ENCODE results near the gene MALRD1. TPM values are rescaled to one million over a fixed set of nuclear protein-coding genes. Genes with fewer than 3 reads are reported as not detected.

MALRD1 gene
- total and polyA plus RNA-seq, 4 donors: 0.17 to 17.9 (median 4.1) TPM

- DNase-seq (peak in 1 of 3 donors; percentile 6), ATAC-seq (ENCODE audit: insufficient read depth, low FRiP score) (no peak)
- Histone ChIP-seq H3K9ac (ENCODE audit: insufficient read depth in 1 of 2, low read length in 2 of 2) (no peak overlapping the region), H3K27ac (ENCODE audit: low read depth in 1 of 2, low read length in 1 of 2) (no peak overlapping the region), H3K36me3 (ENCODE audit: control insufficient read depth in 4 of 4, insufficient read depth in 4 of 4, low read length in 4 of 4) (no peaks in the 10 kb centered on the region), H3K4me1 (ENCODE audit: control insufficient read depth in 5 of 5, insufficient read depth in 5 of 5, low read length in 5 of 5) (peaks cover 0 to 5% (median 0%) of the 10 kb centered on the region in 5 donors), H3K27me3 (ENCODE audit: control insufficient read depth in 3 of 3, insufficient read depth in 3 of 3, low read length in 2 of 3) (no peaks in the 10 kb centered on the region), H3K9me3 (ENCODE audit: control insufficient read depth in 4 of 4, insufficient read depth in 3 of 4, low read length in 3 of 4) (no peaks in the 10 kb centered on the region), H3K4me3 (no peak overlapping the region)
- WGBS, 2 donors: 39 to 68% methylated on average over 5 of the region's 5 CpGs
- no peak for TF ChIP-seq CTCF (IDR thresholded peaks at IDR 0.05; ENCODE audit: control extremely low read depth, extremely low read depth)
These were observed 164.0 kb downstream of the MALRD1 start for GRCh38 chr10:19212590-19212989.

- ATAC-seq (ENCODE audit: insufficient read depth, low FRiP score): no peak
- H3K9me3 ChIP-seq (ENCODE audit: control insufficient read depth in 4 of 4, insufficient read depth in 3 of 4, low read length in 3 of 4): no peaks in the 10 kb centered on the region
- H3K36me3 ChIP-seq (ENCODE audit: control insufficient read depth in 4 of 4, insufficient read depth in 4 of 4, low read length in 4 of 4): no peaks in the 10 kb centered on the region
- H3K9ac ChIP-seq (ENCODE audit: insufficient read depth in 1 of 2, low read length in 2 of 2): no peak overlapping the region
- DNase-seq: no peak
- no peak overlapping the region for H3K4me3 ChIP-seq
- no peaks in the 10 kb centered on the region for H3K4me1 ChIP-seq (ENCODE audit: control insufficient read depth in 5 of 5, insufficient read depth in 5 of 5, low read length in 5 of 5)
- 92 to 95% methylated on average over 3 of the region's 3 CpGs for WGBS, 2 donors
- no peaks in the 10 kb centered on the region for H3K27me3 ChIP-seq (ENCODE audit: control insufficient read depth in 3 of 3, insufficient read depth in 3 of 3, low read length in 2 of 3)
- no peak overlapping the region for H3K27ac ChIP-seq (ENCODE audit: low read depth in 1 of 2, low read length in 1 of 2)
- TF ChIP-seq CTCF (IDR thresholded peaks at IDR 0.05; ENCODE audit: control extremely low read depth, extremely low read depth): no peak
These were observed 172.6 kb downstream of the MALRD1 start for GRCh38 chr10:19221216-19221615.

GRCh38 chr10:19226025-19226424, 177.4 kb downstream of the MALRD1 start:
- no peak for DNase-seq
- WGBS, 2 donors: 91 to 96% methylated on average over 2 of the region's 2 CpGs
- ATAC-seq (ENCODE audit: insufficient read depth, low FRiP score): no peak
- no peaks in the 10 kb centered on the region for H3K36me3 ChIP-seq (ENCODE audit: control insufficient read depth in 4 of 4, insufficient read depth in 4 of 4, low read length in 4 of 4)
- no peak overlapping the region for H3K9ac ChIP-seq (ENCODE audit: insufficient read depth in 1 of 2, low read length in 2 of 2)
- H3K4me3 ChIP-seq: no peak overlapping the region
- TF ChIP-seq CTCF (IDR thresholded peaks at IDR 0.05; ENCODE audit: control extremely low read depth, extremely low read depth): no peak
- no peaks in the 10 kb centered on the region for H3K4me1 ChIP-seq (ENCODE audit: control insufficient read depth in 5 of 5, insufficient read depth in 5 of 5, low read length in 5 of 5)
- no peak overlapping the region for H3K27ac ChIP-seq (ENCODE audit: low read depth in 1 of 2, low read length in 1 of 2)
- no peaks in the 10 kb centered on the region for H3K9me3 ChIP-seq (ENCODE audit: control insufficient read depth in 4 of 4, insufficient read depth in 3 of 4, low read length in 3 of 4)
- no peaks in the 10 kb centered on the region for H3K27me3 ChIP-seq (ENCODE audit: control insufficient read depth in 3 of 3, insufficient read depth in 3 of 3, low read length in 2 of 3)

- no peak for DNase-seq
- no peaks in the 10 kb centered on the region for H3K36me3 ChIP-seq (ENCODE audit: control insufficient read depth in 4 of 4, insufficient read depth in 4 of 4, low read length in 4 of 4)
- no peaks in the 10 kb centered on the region for H3K4me1 ChIP-seq (ENCODE audit: control insufficient read depth in 5 of 5, insufficient read depth in 5 of 5, low read length in 5 of 5)
- 73 to 86% methylated on average over 1 of the region's 1 CpG for WGBS, 2 donors
- no peaks in the 10 kb centered on the region for H3K27me3 ChIP-seq (ENCODE audit: control insufficient read depth in 3 of 3, insufficient read depth in 3 of 3, low read length in 2 of 3)
- H3K4me3 ChIP-seq: no peak overlapping the region
- no peak overlapping the region for H3K27ac ChIP-seq (ENCODE audit: low read depth in 1 of 2, low read length in 1 of 2)
- H3K9me3 ChIP-seq (ENCODE audit: control insufficient read depth in 4 of 4, insufficient read depth in 3 of 4, low read length in 3 of 4): peaks cover 0 to under 1% (median 0%) of the 10 kb centered on the region in 4 donors
- no peak overlapping the region for H3K9ac ChIP-seq (ENCODE audit: insufficient read depth in 1 of 2, low read length in 2 of 2)
- TF ChIP-seq CTCF (IDR thresholded peaks at IDR 0.05; ENCODE audit: control extremely low read depth, extremely low read depth): no peak
- ATAC-seq (ENCODE audit: insufficient read depth, low FRiP score): no peak
These were observed 182.4 kb downstream of the MALRD1 start for GRCh38 chr10:19231034-19231433.
